Peyer's patch (tissue), 4 donors: ENCODE data around the gene NOXA1. TPM values are rescaled to one million over a fixed set of nuclear protein-coding genes. Genes with fewer than 3 reads are reported as not detected.

ENCODE experiments used
- DNase-seq, 3 donors: peaks; one replicate each; pipeline ENCODE4 v3.0.0-alpha.2; 2017 to 2019
- H3K27ac ChIP-seq, 4 donors: fragments of 200-600 bp; sonication (generic); one replicate each; pipeline ENCODE4 v1.5.1; 2016 to 2019
- H3K27me3 ChIP-seq, 2 donors: fragments of 200-600 bp; sonication (generic); one replicate each; pipeline ENCODE4 v1.5.1; 2019
- H3K36me3 ChIP-seq, 3 donors: fragments of 200-600 bp; sonication (generic); one replicate each; pipeline ENCODE4 v1.5.1; 2016 to 2019
- H3K4me1 ChIP-seq, 4 donors: fragments of 200-600 bp; sonication (generic); one replicate each; pipeline ENCODE4 v1.5.1; 2016 to 2019
- H3K4me3 ChIP-seq, 4 donors: fragments of 200-600 bp; sonication (generic); 1 replicate in 3 of 4; 2 replicates in 1 of 4; pipeline ENCODE4 v1.5.1; 2016 to 2019; ENCODE audit warnings: mild to moderate bottlenecking in 1 of 4
- H3K9me3 ChIP-seq, 4 donors: fragments of 200-600 bp; sonication (generic); one replicate each; pipeline ENCODE4 v1.5.1; 2016 to 2019; ENCODE audit warnings: mild to moderate bottlenecking in 1 of 4
- CTCF ChIP-seq, 6 experiments: fragments of 450-650 bp in 4 of 6; fragments of 200-600 bp in 2 of 6; sonication (generic) in 1 of 6; IDR thresholded peaks; one replicate each; pipeline ENCODE4 v1.5.1; 2017 to 2019; ENCODE audit warnings: antibody characterized with exemption in 6 of 6, mild to moderate bottlenecking in 3 of 6, moderate library complexity in 1 of 6
- POLR2A ChIP-seq, 2 donors: fragments of 450-650 bp; IDR thresholded peaks; one replicate each; pipeline ENCODE4 v1.5.1; 2017; ENCODE audit warnings: antibody characterized with exemption in 2 of 2, mild to moderate bottlenecking in 2 of 2, moderate library complexity in 2 of 2
- total RNA-seq, 4 donors: library from RNA; depleted of rRNA; stranded (reverse); fragments of >200 nt; gene quantifications; one replicate each; pipeline ENCODE4 v1.1.0, GENCODE V29; 2016

The NOXA1 gene
- total RNA-seq, 4 donors from 2014 or later: 28.2 to 37.3 (median 33.2) TPM

DNA sequence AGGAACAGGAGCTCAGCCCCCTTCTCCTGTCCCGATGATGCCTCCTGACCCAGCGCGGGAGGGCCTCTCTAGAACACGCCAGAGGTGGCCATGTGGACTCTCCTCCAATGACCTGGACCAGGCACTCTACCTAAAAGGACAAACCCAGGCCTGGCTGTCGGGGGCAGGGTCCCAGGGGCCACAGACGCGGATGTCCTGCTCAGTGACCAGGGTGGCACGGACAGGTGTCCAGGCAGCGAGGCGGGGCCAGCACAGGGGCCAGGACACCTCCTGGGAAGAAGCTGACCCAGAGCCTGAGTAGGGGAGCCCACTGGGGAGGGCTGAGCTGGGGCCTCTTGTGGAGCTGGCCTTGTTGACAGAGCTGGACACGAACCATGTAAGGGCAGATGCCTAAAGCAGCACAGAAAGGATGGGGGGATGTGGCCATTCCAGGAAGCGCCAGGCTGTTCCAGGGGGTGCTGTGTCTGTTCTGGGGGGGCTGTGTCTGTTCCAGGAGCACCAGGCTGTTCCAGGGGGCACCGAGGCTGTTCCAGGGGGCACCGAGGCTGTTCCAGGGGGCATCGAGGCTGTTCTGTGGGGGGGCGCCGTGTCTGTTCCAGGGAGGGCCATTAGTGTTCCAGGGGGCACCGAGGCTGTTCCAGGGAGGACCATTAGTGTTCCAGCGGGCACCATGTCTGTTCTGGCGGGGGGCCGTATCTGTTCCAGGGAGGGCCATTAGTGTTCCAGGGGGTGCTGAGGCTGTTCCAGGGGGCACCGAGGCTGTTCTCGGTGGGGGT, 30.8 kb upstream of the NOXA1 start:
- H3K27ac ChIP-seq: no peak overlapping the region
- no peak for DNase-seq
- no peaks in the 10 kb centered on the region for H3K27me3 ChIP-seq
- no peaks in the 10 kb centered on the region for H3K9me3 ChIP-seq
- TF ChIP-seq POLR2A (IDR thresholded peaks at IDR 0.05): no peak
- no peak for TF ChIP-seq CTCF (IDR thresholded peaks at IDR 0.05)
- H3K4me1 ChIP-seq: peaks cover 0 to 23% (median 2%) of the 10 kb centered on the region in 4 donors
- no peak overlapping the region for H3K4me3 ChIP-seq
- peaks cover 0 to 10% (median 0%) of the 10 kb centered on the region in 3 donors for H3K36me3 ChIP-seq

DNA sequence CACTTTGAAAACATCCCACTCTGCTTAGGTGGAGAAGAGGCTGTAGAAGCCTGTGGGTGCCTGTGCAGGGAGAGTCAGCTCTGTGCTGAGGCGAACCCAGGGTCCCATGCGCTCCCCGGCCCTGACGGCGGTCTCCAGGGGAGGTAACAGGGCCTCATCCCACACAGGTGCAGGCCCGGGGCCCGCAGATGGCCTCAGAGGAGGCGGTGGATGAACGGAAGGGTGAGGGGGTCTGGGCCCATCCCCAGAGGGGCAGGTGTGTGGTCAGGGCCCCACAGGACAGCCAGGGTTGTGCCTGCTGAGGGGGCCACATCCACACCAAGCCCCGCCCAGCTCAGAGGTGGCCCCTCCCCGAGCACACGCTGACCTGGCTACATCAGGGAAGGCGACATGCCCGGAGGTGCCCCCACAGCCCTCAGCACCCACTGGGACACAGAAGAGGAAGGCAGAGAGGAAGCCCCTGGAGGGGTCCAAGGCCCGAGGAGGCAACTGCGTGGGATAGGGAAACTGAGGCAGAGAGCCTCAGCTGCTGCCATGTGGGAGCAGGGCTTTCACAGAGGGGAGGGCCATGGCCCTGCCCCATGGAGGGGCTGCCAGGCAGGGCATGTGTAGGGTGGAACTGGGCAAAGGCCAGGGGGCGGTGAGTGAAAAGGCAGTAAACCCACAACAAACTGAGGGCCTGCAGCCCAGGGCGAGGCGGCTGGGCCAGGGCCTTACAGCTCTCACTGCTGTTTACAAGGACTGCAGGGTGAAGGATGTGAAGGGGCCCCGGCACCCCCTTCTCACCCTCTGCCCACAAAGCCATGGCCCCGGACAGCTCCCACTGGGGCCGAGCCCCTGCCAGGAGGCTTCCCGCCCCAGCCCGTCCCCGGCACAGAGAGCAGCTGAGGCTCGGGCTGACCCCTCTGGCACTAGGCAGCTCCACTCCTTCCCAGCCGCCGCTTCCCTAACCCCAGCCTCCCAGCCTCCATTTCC, 29.7 kb upstream of the NOXA1 start:
- TF ChIP-seq CTCF (IDR thresholded peaks at IDR 0.05) (no peak), POLR2A (IDR thresholded peaks at IDR 0.05) (no peak)
- H3K27me3 ChIP-seq: no peaks in the 10 kb centered on the region
- peaks cover 0 to 15% (median 0%) of the 10 kb centered on the region in 4 donors for H3K4me1 ChIP-seq
- DNase-seq: no peak
- no peak overlapping the region for H3K4me3 ChIP-seq
- no peaks in the 10 kb centered on the region for H3K9me3 ChIP-seq
- peaks cover 0 to 10% (median 0%) of the 10 kb centered on the region in 3 donors for H3K36me3 ChIP-seq
- no peak overlapping the region for H3K27ac ChIP-seq

GRCh38 chr9:137394866-137395665, 28.1 kb upstream of the NOXA1 start:
- peaks cover 0 to 10% (median 0%) of the 10 kb centered on the region in 3 donors for H3K36me3 ChIP-seq
- no peak for DNase-seq

GRCh38 chr9:137395666-137396010, 27.6 kb upstream of the NOXA1 start:
- H3K27me3 ChIP-seq: no peaks in the 10 kb centered on the region
- H3K27ac ChIP-seq: no peak overlapping the region
- no peak overlapping the region for H3K4me3 ChIP-seq
- H3K9me3 ChIP-seq: no peaks in the 10 kb centered on the region
- no peak for DNase-seq
- no peak for TF ChIP-seq POLR2A (IDR thresholded peaks at IDR 0.05)
- TF ChIP-seq CTCF (IDR thresholded peaks at IDR 0.05): no peak
- H3K36me3 ChIP-seq: peaks cover 0 to 10% (median 0%) of the 10 kb centered on the region in 3 donors
- H3K4me1 ChIP-seq: peaks cover 0 to 26% (median 0%) of the 10 kb centered on the region in 4 donors

More at GRCh38 chr9:137394866-137395665, 28.1 kb upstream of the NOXA1 start:
- no peaks in the 10 kb centered on the region for H3K9me3 ChIP-seq
- no peak overlapping the region for H3K27ac ChIP-seq
- no peaks in the 10 kb centered on the region for H3K27me3 ChIP-seq
- H3K4me3 ChIP-seq: no peak overlapping the region
- TF ChIP-seq POLR2A (IDR thresholded peaks at IDR 0.05) (no peak), CTCF (IDR thresholded peaks at IDR 0.05) (no peak)
- peaks cover 0 to 22% (median 0%) of the 10 kb centered on the region in 4 donors for H3K4me1 ChIP-seq

DNA sequence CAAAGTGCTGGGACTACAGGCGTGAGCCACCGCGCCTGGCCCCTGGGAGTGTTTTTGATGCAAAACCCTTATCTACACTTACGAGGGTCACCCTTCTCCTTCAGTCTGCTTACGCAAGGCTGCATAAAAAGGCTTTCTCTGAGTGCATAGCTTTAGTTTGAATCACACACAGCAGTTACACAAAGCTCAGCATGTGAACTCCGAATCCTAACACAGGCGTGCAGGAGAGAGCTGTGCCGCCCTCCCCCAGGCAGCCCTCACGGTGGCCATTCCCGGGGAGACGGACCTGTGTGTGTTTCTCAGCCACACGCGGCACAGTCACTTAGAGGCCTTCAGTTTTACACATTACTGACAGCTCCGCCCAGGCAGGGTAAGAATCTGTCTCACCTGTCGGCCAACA, 27.0 kb upstream of the NOXA1 start:
- TF ChIP-seq CTCF (IDR thresholded peaks at IDR 0.05): no peak
- TF ChIP-seq POLR2A (IDR thresholded peaks at IDR 0.05): no peak
- no peak for DNase-seq
- Histone ChIP-seq H3K27ac (no peak overlapping the region), H3K36me3 (peaks cover 0 to 10% (median 0%) of the 10 kb centered on the region in 3 donors), H3K27me3 (no peaks in the 10 kb centered on the region), H3K9me3 (no peaks in the 10 kb centered on the region), H3K4me3 (no peak overlapping the region), H3K4me1 (peaks cover 0 to 23% (median 0%) of the 10 kb centered on the region in 4 donors)
